GM18498 (cell line): Measurements from ENCODE around the gene GZMM.

Experiments
- ATAC-seq: cut with Tn5 transposase; IDR thresholded peaks from one replicate; pipeline ENCODE4 v1.9.1; 2021; ENCODE audit warnings: mild to moderate bottlenecking, moderate library complexity; ENCODE audit not compliant: unreplicated experiment

GZMM gene

DNA sequence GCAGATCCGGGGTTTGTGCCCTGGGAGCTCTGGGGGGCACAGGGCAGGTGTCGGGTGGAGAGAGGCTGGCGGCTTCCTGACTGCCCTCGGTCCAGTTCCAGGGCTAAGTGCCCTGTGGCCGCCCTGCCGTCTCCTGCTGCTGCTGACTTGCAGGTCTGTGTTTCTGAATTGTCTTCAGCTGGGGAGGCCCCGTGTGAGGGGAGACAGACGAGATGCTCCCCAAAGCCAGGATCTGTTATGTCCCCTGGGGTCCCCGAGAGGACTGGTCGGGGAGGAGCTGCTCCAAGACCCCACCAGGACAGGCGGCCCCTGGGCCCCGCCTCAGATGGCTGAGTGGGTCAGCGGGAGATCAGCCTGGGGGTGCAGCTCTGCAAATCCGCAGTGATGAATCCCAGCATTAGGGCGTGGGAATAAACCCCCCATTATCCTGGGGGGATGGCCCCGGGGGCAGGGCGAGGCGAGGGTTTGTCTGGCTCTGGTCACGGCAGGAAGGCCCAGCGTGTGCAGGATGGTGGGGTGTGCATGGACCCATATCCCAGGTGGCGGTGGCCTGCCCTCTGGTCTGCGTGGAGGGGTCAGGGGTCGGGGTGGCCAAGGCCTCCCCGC lies 50.5 kb downstream of the GZMM start:
- ATAC-seq = no peak

DNA sequence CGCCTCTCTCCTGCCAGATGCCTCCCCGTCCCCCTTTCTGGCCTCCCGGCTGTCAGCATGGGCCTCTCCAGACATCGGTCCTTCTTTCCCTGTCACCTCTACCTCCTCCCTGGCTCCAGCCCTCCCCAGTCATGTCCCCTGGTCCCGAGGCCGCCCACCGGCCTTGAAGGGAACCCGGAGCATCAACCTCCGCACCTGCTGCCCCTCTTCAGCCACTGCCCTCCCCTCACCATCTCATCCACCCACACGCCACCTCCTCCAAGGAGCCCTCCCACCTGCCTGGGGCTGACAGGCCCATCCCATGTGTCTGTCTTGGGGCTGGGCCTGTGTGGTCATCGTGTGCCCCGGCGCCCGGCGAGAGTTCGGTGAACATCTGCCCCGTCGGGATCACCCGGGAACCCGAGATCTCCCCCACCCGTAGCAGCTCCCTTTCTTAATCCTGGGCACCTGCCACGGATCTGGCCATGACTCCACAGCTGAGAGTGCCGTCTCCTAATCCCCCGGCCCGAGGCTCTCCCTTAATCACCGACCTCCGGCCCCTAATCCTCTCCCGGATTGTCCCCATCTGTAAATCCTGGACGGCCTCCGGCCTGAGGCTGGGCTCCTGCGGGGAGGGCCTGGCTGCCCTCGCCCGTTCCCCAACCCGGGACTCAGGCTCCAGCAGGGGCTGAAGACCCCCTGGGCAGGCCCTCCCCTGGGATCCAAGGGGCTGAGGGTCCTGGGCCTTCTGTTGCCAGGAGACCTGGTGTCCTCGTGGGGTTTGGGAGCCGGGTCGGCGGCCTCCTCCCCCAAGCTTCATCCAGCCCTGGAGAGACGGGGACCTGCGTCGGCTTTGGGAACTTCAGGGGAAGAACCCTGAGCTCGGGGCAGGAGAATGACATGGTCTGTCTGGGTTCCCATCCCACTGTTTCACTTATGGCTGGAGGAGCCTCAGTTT lies 51.7 kb downstream of the GZMM start:
- ATAC-seq = no peak

DNA sequence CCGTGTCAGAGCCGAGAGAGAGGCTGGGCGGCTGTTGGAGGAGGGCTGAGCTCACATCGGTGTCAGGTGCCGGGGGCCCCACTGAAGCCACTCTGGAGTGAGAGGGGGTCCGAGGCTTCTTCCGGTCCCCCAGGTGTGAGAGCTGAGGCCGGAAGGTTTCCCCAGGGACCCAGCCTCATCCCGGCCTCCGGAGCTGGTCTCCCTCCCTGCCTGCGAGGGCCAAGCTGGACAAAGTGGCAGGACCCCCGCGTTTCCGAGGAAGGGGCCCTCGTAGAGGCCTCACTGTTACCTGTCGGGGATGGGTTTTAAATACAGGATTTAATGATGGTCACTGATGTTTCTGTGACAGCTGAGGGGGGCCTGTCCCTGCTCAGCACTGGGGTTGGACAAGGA lies 52.4 kb downstream of the GZMM start:
- ATAC-seq = no peak

GRCh38 chr19:597406-598315 lies 53.8 kb downstream of the GZMM start:
- no peak for ATAC-seq
